ENCODE measurements around the gene SYNGR4.
A peak's percentile ranks its signal among the peaks of the same experiment; 100 is the strongest.
"Not testable (repeated sequence)": the region's sequence is repeated elsewhere in the genome, so short reads cannot be mapped to it uniquely, and the experiment has no call there.

SYNGR4 gene

GRCh38 chr19:48371367-48371766, 7.2 kb downstream of the SYNGR4 start:
- DNase-seq (ENCODE audit: low read depth) = no peak

- not testable (repeated sequence) for DNase-seq (ENCODE audit: low read depth)
Observed at GRCh38 chr19:48371771-48372170, 7.6 kb downstream of the SYNGR4 start.

GRCh38 chr19:48372904-48373303, 8.7 kb downstream of the SYNGR4 start:
- no peak for DNase-seq (ENCODE audit: low read depth)

GRCh38 chr19:48373567-48373966, 9.4 kb downstream of the SYNGR4 start:
- no peak for DNase-seq (ENCODE audit: low read depth)

GRCh38 chr19:48378194-48378570, 14.0 kb downstream of the SYNGR4 start:
- DNase-seq (ENCODE audit: low read depth) = no peak

- DNase-seq (ENCODE audit: low read depth) = no peak
Observed at GRCh38 chr19:48379058-48379457, 14.9 kb downstream of the SYNGR4 start.

GRCh38 chr19:48381178-48381950, 17.2 kb downstream of the SYNGR4 start:
- DNase-seq (ENCODE audit: low read depth) = no peak

- no peak for DNase-seq (ENCODE audit: low read depth)
Observed at GRCh38 chr19:48382286-48382685, 18.1 kb downstream of the SYNGR4 start.

GRCh38 chr19:48385461-48386087, 21.4 kb downstream of the SYNGR4 start:
- DNase-seq (ENCODE audit: low read depth) = no peak

- DNase-seq (ENCODE audit: low read depth) = no peak
Observed at GRCh38 chr19:48386981-48387380, 22.8 kb downstream of the SYNGR4 start.

- DNase-seq (ENCODE audit: low read depth) = peak; percentile 47
Observed at GRCh38 chr19:48390188-48391099, 26.3 kb downstream of the SYNGR4 start.

- DNase-seq (ENCODE audit: low read depth) = peak; percentile 62
Observed at GRCh38 chr19:48391100-48392005, 27.2 kb downstream of the SYNGR4 start, which contains the start of gene KDELR1. KDELR1 (minus strand) TSS chr19:48391551; CDS start chr19:48391358, 193 bp downstream.

- DNase-seq (ENCODE audit: low read depth) = not testable (repeated sequence)
Observed at GRCh38 chr19:48392006-48392344, 27.8 kb downstream of the SYNGR4 start.

GRCh38 chr19:48392860-48393558, 28.8 kb downstream of the SYNGR4 start:
- no peak for DNase-seq (ENCODE audit: low read depth)

GRCh38 chr19:48393559-48394330, 29.6 kb downstream of the SYNGR4 start, which contains the start of gene GRIN2D:
GRIN2D (plus strand) TSS chr19:48393668; CDS start chr19:48398393, 4,725 bp downstream.
- no peak for DNase-seq (ENCODE audit: low read depth)

GRCh38 chr19:48394331-48395169, 30.4 kb downstream of the SYNGR4 start:
- DNase-seq (ENCODE audit: low read depth) = no peak

- DNase-seq (ENCODE audit: low read depth) = no peak
Observed at GRCh38 chr19:48395170-48395455, 30.9 kb downstream of the SYNGR4 start.

- no peak for DNase-seq (ENCODE audit: low read depth)
Observed at GRCh38 chr19:48395499-48395898, 31.3 kb downstream of the SYNGR4 start.

Data from stimulated activated CD8-positive, alpha-beta memory T cell treated with anti-CD3 and anti-CD28 coated beads, Interleukin-12 subunit alpha, Interleukin-12 subunit beta, amount 100 ng/mL, for 4 hours (primary cell).